ENCODE measurements around the gene EIF4A3. TPM values are rescaled to one million over a fixed set of nuclear protein-coding genes. Genes with fewer than 3 reads are reported as not detected.

Gene EIF4A3
- total RNA-seq, 1 experiment from 2014 or later, result 155 TPM

DNA sequence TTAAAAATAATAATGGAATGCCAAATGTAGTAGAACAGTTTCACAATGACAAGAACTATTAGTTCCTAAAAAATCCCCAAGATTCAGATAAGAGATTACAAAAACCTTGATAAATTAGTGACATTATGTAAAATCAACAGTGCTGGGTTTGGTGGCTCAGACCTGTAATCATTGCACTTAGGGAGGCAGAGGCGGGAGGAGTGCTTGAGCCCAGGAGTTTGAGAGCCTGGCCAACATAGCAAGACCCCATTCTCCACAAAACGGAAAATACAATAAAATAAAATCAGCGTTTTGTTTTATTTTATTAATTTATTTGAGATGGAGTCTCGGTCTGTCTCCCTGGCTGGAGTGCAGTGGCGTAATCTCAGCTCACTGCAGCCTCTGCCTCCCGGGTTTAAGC, 27.0 kb upstream of the EIF4A3 start:
- Histone ChIP-seq H3K9me3 (ENCODE audit: low read depth, low read length, poor library complexity, severe bottlenecking) (no peaks in the 10 kb centered on the region), H3K36me3 (ENCODE audit: insufficient read depth, low read length, poor library complexity, severe bottlenecking) (no peaks in the 10 kb centered on the region), H3K4me1 (ENCODE audit: insufficient read depth, low read length, poor library complexity, severe bottlenecking) (no peaks in the 10 kb centered on the region), H3K27ac (ENCODE audit: low read depth, low read length, poor library complexity, severe bottlenecking) (no peak overlapping the region), H3K27me3 (replicated peaks; ENCODE audit: insufficient read depth, low read depth, low read length, poor library complexity) (no peaks in the 10 kb centered on the region), H3K4me3 (ENCODE audit: low read depth, low read length, poor library complexity, severe bottlenecking) (no peak overlapping the region)
- CTCF ChIA-PET, result no interaction called here
- intact Hi-C loops (cut with micrococcal nuclease; ENCODE audit: unreplicated experiment), result no loop called here
- no peak for DNase-seq (ENCODE audit: low spot score)
- BruUV-seq (replicated peaks), result no TSS peak
- POLR2A ChIA-PET (ENCODE audit: low non-redundant PET), result interaction anchor here (0.6 kb wide), 1 partner anchor 29 kb away, joined by 4 read pairs; no protein-coding TSS in a partner anchor
- TF ChIP-seq CTCF (conservative IDR thresholded peaks at IDR 0.05; ENCODE audit: low read depth, low read length), result no peak
- no peak for TF ChIP-seq EZH2 (IDR thresholded peaks at IDR 0.05; ENCODE audit: borderline replicate concordance, low read depth, low read length, poor library complexity, severe bottlenecking)

- BruUV-seq (replicated peaks), result no TSS peak
- no peak for TF ChIP-seq CTCF (conservative IDR thresholded peaks at IDR 0.05; ENCODE audit: low read depth, low read length)
- TF ChIP-seq EZH2 (IDR thresholded peaks at IDR 0.05; ENCODE audit: borderline replicate concordance, low read depth, low read length, poor library complexity, severe bottlenecking), result no peak
- no peaks in the 10 kb centered on the region for H3K27me3 ChIP-seq (replicated peaks; ENCODE audit: insufficient read depth, low read depth, low read length, poor library complexity)
- no peak overlapping the region for H3K27ac ChIP-seq (ENCODE audit: low read depth, low read length, poor library complexity, severe bottlenecking)
- intact Hi-C loops (cut with micrococcal nuclease; ENCODE audit: unreplicated experiment), result no loop called here
- POLR2A ChIA-PET (ENCODE audit: low non-redundant PET), result no interaction called here
- no peak for DNase-seq (ENCODE audit: low spot score)
- H3K4me1 ChIP-seq (ENCODE audit: insufficient read depth, low read length, poor library complexity, severe bottlenecking), result no peaks in the 10 kb centered on the region
- no peaks in the 10 kb centered on the region for H3K9me3 ChIP-seq (ENCODE audit: low read depth, low read length, poor library complexity, severe bottlenecking)
- no peaks in the 10 kb centered on the region for H3K36me3 ChIP-seq (ENCODE audit: insufficient read depth, low read length, poor library complexity, severe bottlenecking)
- CTCF ChIA-PET, result no interaction called here
- no peak overlapping the region for H3K4me3 ChIP-seq (ENCODE audit: low read depth, low read length, poor library complexity, severe bottlenecking)
Observed at GRCh38 chr17:80173126-80173525, 26.2 kb upstream of the EIF4A3 start.

GRCh38 chr17:80171681-80172080, 24.8 kb upstream of the EIF4A3 start:
- Histone ChIP-seq H3K4me3 (ENCODE audit: low read depth, low read length, poor library complexity, severe bottlenecking) (no peak overlapping the region), H3K4me1 (ENCODE audit: insufficient read depth, low read length, poor library complexity, severe bottlenecking) (no peaks in the 10 kb centered on the region), H3K36me3 (ENCODE audit: insufficient read depth, low read length, poor library complexity, severe bottlenecking) (no peaks in the 10 kb centered on the region), H3K9me3 (ENCODE audit: low read depth, low read length, poor library complexity, severe bottlenecking) (no peaks in the 10 kb centered on the region), H3K27me3 (replicated peaks; ENCODE audit: insufficient read depth, low read depth, low read length, poor library complexity) (no peaks in the 10 kb centered on the region), H3K27ac (ENCODE audit: low read depth, low read length, poor library complexity, severe bottlenecking) (no peak overlapping the region)
- TF ChIP-seq CTCF (conservative IDR thresholded peaks at IDR 0.05; ENCODE audit: low read depth, low read length) (no peak), EZH2 (IDR thresholded peaks at IDR 0.05; ENCODE audit: borderline replicate concordance, low read depth, low read length, poor library complexity, severe bottlenecking) (no peak)
- intact Hi-C loops (cut with micrococcal nuclease; ENCODE audit: unreplicated experiment), result no loop called here
- CTCF ChIA-PET, result interaction anchor here (0.5 to 1.0 kb wide), 2 partner anchors 70 to 269 kb away, joined by 3 to 6 read pairs; partner anchors contain the start of gene GAA
- DNase-seq (ENCODE audit: low spot score), result no peak
- no TSS peak for BruUV-seq (replicated peaks)
- POLR2A ChIA-PET (ENCODE audit: low non-redundant PET), result interaction anchor here (0.6 to 0.7 kb wide), 2 partner anchors 41 to 907 kb away, joined by 3 to 14 read pairs; no protein-coding TSS in a partner anchor
